Stimulated activated CD8-positive, alpha-beta memory T cell treated with anti-CD3 and anti-CD28 coated beads, Interleukin-4, amount 100 ng/mL, for 4 hours (primary cell): ENCODE results near the gene KCNMA1.

Experiments used
- DNase-seq, 2 donors: peaks; one replicate each; pipeline ENCODE4 v3.0.0-alpha.2; 2020; ENCODE audit warnings: low read depth in 2 of 2, low spot score in 1 of 2

The KCNMA1 gene

DNA sequence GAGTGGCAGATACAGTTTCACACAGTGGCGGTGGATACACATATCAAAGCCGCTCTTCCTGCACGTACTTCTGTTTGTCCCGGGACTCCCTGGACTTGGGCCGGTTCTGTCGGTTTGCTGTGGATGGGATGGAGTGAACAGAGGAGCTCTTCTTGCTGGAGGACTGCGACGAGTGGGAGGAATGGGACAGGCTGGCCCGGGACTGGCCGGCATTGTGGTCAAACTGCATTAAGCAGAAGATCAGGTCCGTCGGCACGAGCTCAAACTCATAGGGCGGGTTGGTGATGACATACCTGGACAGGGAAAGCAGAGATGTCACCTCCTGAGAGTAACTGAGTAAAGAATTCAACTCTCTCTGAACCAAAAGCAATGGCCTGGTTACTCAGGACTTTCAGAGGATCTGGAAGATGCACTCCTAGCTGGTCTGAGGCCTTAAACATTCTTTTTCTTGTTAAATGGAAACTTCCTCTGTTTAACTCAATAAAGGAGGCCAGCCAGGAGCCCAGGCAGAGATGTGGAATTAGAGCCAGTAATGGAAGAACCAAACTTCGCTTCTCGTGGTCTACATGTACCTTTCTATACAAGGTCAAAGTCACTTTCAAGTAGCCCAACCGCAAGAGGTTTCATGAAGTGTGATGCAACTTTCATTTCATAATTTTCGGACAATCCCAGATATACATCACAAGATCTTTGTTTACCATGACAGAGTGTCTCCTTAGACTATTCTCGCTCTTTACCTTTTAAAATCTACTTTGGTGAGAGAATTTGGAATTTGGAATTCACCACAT, 750.2 kb downstream of the KCNMA1 start:
- DNase-seq: no peak

DNA sequence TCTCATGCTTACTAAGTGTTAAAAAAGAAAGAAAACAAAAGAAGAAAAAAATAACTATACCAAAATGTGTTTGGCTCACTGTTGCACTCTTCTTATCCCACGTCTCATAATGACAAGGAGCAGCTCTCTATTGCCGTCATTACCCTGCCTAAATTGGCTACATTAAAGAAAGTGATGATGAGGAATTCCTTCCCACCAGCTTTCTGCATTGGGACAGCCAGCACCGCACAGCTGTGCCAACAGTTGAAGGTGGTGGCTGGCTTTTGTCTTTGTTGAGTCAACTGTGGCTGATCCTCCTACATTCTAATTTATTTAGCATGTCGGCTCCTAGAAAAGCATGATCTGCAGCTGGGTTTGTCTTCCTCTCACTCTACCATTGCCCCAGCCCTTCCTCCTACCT, 751.8 kb downstream of the KCNMA1 start:
- no peak for DNase-seq

DNA sequence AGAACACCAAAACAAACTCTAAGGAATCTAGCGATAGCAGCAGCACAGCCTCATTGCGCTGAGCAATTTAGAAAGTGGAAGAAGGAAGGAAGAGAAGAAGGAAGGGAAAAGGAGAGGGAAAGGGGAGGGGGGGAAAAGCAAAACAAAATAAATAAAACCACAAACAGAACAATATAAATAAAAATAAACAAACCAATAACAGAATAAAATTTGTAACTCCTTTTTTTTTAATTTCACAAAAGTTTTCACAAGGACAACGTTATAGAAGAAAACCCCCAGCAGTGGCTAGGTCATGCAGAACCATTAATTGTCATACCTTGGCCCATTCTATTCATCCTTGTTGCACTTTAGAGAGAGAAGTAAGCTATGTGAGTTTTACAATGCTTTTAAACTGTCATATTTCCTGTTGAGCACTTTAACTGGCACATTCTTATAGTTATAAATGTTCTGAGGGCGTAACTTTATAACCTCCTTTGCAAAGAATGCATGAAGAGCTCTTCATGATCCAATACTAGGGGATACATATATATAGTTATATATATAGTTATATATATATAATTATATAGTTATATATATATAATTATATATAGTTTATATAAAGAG, 752.8 kb downstream of the KCNMA1 start:
- DNase-seq: no peak

DNA sequence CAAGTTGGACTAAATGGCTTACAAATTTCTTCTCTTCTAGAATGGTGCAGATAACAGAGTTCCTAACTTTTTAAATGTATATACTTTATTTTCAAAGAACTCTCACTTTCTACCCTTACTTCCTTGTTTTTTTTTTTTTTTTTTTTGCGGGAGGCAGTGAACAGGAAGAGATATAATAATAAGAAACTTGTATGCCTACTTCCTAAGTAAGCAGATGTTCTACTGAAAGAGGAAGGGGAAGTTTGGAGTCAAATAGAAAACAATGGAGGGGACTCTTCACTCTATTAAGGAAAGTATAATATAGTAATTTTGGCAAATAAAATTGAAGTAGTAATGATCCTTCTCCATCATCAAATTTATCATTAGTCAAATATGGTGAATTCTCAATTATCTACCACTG, 754.0 kb downstream of the KCNMA1 start:
- DNase-seq: no peak

DNA sequence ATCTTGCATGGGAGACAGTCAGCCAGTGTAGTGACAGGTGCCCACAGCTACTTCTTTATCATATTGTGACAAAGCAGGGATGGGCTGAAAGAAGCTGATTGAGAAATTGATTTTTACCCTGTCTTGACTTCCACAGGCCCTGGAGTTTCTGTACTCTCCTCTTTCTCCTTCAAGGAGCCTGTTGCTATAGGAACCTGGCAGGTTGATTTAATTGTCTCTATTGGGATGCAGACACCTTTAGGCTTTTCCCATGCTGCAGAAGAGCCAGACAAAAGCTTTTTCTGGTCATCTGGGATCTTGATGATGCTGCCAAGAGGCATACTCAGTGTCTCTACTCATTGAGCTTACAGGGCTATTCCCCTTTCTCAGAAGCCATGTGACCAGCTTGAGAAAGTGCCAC, 754.8 kb downstream of the KCNMA1 start:
- no peak for DNase-seq

DNA sequence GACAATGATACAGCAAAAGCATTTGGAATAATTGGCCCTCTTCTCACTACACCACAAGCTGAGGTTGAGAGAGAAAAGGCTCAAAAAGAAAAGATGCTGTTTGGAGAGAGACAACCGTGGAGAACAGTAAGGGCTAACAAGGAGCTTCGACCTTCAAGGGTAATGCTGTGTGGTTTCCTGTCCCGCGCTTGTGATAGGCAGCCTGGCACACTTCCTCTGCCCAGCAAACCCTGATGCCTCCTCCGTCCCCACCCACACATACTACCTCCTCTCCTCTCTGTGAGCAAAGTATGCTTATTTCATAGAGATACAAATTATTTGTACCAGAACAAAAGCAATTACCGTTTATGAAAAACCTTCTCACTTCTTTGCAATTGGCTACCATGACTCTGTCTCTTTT, 755.4 kb downstream of the KCNMA1 start:
- DNase-seq: no peak

DNA sequence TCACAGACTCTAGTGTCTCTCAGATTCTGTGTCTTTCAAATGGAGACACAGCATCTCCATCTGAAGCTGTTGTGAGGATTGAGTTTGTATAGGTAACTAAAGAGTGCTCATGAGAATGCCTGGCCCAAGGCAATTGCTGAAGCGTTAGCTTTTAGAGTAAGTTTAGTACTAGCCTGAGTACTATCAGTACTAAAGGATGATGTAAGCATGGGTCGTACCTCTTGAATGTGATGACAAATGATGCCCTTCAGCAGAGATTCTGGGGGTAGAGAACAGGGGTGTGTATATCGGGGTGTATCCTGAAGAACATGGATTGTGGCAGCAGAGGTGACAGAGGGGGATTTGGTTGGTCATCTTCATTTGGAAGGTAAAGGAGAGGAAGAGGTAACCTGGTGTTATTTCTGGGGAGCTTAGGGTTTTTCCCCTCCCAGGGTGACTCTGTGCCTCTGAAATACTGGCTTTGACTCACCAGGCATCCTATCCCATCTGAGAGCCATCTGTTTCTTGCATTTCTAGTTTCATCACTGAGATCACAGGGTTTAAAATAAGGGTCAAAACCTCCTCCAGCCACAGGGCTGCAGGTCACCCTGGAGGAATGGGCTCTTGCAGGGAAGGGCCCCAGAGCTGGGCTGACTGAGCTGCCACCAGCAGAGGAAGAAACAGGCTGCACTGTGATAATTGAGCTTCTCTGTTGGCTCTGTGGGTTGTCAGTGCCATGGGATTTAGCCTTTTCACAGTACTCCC, 756.0 kb downstream of the KCNMA1 start:
- no peak for DNase-seq

DNA sequence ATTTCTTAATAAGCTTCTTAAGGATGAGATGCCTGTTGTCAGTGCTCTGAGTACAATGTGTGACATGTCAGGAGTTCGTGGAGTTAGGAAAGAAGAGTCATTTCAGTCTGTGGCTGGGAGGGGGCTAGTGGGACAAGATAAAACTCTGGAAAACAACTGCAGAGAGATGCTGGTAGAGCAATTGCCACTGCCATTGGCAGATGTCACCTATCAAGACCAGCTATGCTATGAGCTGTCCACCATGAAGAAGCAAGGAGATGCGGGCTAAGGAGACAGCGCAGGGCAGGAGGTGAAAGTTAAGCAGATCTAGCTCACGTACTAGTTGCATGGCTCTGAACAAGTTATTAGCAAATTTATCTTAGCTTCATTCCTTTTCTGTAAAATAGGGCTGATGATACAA, 756.7 kb downstream of the KCNMA1 start:
- DNase-seq: no peak

DNA sequence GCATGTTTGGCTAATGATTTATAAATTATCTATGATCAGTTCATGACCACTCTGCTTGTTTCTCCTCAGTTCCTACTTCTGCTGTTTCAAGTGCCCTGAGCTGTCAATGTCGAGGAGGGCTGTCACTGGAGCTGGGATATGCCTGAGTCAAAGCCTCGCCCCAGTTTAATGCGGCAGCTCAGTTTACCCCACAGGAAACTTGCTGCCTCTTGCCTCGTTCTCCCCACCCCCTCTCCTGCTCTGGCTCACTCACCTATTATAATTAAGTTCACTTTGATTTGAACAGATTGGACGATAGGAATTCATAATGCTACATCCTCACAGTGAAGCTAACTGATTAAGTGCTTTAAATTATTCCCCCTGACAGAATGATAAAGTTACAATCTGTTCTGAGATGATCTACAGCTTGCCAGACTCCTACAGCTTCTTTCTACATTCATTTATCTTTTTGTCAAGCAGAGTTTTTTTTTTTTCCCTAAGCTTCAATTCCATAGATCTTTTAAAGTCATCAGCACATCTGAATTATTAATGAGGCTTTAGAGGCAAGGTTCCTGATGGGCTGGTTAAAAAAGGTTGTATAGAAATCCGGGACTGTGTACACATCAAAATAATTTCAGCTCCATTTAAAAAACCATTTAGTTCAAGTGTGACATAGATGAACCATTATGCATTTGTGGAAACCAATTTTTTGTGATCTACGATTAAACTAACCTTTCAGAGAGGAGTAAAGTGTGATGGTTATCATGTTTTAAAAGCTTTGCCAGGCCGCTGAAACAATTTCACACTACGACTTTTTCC, 758.3 kb downstream of the KCNMA1 start:
- DNase-seq: no peak

DNA sequence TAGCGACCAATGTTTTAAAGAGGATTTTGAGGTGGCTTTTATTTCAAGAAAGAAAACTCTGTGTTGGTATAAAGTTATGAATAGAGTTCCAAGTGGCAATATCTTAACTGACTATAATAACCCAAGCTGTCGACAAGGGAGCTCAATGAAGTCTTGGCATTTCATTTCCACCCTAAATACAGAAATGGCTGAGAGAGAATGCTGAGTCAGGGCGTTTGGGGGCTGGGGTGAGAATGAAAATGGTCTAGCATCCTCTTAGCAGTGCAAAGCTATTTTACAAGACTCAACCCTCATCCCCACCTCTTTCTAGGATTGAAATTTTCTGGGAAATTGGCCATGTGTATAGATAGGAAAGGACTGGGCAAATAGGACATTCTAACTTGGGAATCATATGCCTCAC, 759.1 kb downstream of the KCNMA1 start:
- DNase-seq: no peak

DNA sequence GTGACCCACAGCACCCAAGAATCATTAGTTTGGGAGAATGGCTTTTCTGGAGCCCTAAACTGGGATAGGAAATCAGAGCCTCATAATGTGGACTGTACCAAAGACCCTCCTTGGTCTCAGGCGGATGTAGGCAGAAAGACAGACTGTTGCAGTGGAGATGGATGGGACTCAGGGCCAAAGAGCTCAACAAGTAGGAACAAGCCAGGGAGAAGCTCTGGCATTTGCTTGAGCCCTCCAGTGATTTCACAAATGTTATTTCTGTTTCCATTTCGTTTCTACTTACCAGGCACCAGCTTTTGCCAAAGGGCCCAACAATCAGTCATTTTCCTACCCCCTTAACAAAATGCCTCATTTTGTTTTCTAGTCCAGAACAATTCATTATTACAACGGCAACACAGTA, 762.7 kb downstream of the KCNMA1 start:
- DNase-seq: no peak

DNA sequence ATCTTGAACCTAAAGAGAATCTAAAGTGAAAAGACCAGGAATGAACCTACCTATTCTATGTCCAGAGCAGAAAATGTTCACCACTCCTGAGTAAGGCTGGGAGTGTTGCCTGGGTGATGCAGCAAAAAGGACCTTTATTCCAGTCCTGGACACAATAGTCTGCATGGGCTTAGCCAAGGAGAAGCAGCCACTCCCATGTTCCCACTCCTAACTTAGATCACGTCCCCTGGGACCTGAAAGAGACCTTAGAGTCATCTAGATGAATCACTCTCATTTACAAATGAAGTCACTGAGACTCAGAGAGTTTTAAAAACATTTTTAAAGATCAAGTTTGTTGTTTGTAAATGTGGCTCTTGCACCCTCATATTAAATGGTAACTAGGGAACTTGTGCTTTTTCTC, 763.4 kb downstream of the KCNMA1 start:
- DNase-seq: no peak

DNA sequence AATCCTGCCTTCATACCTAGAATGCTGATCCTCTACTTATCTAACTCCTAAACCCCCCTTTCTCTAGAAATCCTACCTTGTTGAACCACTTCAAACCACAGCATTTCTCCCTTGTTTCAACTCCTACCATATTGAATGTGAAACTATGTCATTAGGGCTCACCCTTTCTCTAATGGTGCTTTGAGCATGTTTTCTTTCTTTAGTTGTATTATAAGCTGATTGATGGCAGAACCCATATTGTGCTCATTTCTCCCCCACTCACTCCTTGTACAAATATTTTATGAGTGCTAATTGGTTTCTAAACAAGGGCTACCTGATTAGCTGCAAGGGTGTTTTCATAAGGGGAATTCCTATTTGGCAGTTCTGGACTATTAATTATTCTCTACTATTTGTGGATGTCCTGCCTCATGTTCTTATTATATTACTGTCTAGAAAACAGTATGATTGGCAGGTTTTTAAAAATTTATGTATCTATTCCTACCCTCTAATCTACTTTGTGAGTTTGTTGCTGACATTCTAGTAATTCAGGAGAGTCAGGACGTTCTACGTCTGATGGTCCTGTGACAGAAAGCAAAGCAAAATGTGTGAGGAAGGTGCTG, 765.8 kb downstream of the KCNMA1 start:
- DNase-seq: no peak

DNA sequence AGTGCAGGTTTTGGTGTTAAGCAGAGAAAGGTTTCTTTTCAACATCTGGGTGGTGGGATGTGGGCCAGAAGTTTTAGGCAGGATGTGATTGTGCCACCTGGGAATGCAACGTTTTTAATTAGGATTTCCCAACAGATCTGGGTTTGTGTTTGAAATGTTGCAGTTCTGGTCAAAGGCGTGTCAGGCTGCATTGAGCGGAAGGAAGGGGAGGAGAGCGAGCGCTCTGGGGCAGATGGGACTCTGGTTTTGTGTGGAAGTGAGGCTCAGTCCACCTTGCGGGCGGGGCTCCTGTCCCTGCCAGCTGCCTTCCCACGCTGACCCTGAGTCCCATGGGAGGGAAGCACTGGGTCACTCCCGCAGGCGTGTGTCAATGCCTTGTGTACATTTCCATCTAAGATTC, 767.7 kb downstream of the KCNMA1 start:
- no peak for DNase-seq

DNA sequence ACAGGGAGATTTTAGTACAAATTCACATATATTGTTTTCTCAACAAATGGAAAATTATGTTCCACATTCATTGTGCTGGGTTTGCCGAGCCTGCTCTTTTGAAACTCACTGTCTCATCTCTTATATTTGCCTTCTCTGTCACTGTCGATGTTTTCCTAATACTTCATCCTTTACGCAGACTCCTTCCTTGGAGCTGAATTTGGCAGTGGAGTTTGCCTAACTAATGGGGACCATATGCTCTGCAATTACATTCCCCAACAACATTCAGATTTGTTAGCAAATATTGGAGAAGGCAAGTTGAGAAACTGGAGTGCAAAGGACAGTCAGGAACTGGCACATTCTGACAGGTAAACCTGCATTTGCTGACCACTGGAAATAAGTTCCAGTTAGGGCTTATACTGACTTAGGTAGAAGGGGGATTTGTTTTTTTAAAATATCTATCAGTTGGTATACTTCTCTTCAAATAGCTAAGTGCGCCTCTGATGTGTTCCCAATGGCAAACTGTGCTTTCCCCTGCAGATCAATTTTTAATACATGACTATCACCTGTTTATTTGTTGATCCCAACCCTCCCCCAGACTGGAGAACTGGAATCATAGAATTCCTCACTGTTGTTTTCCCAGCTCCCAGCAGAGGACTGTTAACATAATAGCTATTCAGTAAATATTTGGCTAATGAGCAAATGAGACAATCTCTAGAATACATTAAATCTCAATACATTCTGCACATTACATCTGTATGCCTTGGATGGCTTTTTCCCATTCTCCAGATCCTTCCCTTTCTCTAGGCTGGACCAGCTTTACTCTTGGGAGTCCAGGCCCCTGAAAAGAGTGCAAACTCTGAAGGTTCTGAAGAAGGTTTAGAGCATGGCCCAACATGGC, 769.3 kb downstream of the KCNMA1 start:
- no peak for DNase-seq

DNA sequence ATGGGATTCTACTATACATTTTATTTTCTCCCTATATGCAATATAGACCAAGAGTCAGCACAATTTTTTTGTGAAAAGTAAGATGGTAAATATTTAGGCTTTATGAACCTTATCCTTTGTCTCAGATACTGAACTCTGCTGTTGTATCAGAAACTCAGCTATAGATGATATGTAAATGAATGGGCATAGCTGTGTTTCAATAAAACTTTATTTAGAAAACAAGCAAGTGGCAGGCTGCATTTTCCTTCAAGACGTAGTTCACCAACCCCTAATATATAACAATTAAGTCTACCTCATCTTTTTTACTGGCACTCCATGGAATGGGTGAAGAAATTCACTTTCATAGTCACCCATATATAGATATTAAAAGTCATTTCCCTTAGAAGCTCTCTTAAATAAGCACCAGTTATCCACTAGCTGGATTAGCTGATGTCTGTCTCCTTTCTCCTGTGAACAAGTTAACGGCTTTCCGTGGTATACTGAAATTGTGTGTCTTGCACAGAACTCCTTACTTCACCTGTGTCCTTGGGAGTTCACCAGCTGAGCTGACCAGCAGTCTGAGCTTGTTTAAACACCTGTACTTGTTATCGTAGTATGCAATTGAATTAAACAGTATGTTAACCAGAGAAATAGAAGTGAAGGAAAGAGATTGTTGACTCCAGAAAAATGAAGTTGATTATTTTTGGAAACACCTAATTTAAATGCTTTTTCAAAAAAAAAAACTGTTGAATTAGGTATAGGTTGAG, 770.6 kb downstream of the KCNMA1 start:
- no peak for DNase-seq

DNA sequence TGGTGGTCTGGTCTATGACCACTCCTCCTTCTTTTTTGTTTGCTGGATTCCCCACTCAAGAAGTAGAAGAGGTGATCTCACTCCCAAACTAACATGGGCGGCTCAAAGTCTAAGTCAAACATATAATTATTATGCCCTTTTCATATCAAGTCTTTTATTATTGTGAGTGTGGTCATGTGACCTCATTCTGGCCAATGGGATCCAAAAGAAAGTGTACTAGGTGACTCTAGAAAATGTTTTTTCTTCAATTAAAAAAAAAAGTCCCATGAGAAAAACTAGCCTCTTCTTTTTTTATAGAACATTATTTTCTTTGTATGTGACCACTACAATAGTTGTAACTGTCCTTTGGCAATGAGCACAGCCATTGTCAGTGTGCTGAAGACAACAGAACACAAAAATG, 772.7 kb downstream of the KCNMA1 start:
- no peak for DNase-seq

DNA sequence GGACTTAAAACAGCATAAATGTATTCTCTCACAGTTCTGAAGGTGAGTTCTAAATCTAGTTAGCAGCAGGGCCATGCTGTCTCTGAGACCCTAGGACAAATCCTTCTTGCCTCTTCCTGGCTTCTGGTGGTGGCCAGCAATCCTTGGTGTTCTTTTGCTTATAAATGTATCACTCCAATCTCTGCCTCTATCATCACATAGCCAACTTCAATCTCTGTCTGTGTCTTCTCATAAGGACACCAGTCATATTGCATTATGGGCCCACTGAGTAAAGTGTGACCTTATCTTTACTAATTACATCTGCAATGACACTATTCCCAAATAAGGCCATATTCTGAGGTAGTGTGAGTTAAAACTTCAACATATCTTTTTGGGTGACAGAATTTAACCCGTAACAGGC, 778.9 kb downstream of the KCNMA1 start:
- no peak for DNase-seq

DNA sequence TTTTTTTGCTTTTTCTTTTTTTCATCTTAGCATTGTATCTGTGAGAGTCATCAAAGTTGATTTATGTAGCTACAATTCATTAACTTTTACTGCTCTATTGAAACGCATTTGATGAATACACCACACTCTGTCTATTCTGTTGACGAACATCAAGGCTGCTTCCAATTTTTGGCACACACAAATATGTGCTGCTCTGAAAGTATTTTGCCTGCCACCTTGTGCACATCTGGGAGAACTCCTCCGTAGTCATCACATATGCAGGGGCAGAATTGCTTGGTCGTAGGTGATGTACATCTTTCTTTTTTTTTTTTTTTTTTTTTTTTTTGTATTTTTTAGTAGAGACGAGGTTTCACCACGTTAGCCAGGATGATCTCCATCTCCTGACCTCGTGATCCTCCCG, 796.8 kb downstream of the KCNMA1 start:
- no peak for DNase-seq

DNA sequence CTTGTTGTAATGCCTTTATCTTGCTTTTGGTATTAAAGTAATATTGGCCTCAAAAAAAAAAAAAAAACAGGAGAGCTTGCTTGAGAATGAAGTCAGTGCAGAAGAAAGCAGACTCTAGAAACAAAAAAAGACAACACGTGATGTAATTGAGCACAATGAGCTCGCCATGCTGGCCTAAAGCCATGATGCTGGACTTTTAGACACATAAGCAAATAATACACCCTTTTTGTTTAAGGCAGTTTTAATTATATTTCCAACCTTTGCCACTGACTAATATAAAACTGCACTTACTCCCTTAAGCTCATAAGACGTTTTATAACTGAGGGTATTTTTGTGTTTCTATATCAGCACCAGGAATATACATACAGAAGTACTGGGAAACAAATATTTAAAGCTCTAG, 798.3 kb downstream of the KCNMA1 start:
- DNase-seq: no peak
